ENCODE results near the gene MRPS27.

- TF ChIP-seq CTCF (conservative IDR thresholded peaks at IDR 0.05; ENCODE audit: low read depth, low read length) = no peak
- TF ChIP-seq EZH2 (IDR thresholded peaks at IDR 0.05; ENCODE audit: borderline replicate concordance, low read depth, low read length, poor library complexity, severe bottlenecking) = no peak
Observed at GRCh38 chr5:72326306-72326649, 6.2 kb upstream of the MRPS27 start.

Measured in A673 (cell line).